OCI-LY3 (cell line): Measurements from ENCODE around the gene USH2A.

ENCODE experiments used
- H2AFZ ChIP-seq: fragments of 200-600, 300-600 bp; shearing (Covaris generic); 2 replicates; pipeline ENCODE4 v1.6.0; 2014; ENCODE audit warnings: antibody characterized with exemption, low read depth, low read length
- H3K27ac ChIP-seq: fragments of 200-600, 300-600 bp; sonication (generic); 2 replicates; pipeline ENCODE4 v1.5.1; 2014; ENCODE audit warnings: mild to moderate bottlenecking, low read length, moderate library complexity, mixed read lengths
- H3K27me3 ChIP-seq: fragments of 200-600, 300-600 bp; sonication (generic); 2 replicates; pipeline ENCODE4 v1.6.1; 2014; ENCODE audit warnings: low read depth, low read length, mixed read lengths
- H3K36me3 ChIP-seq: fragments of 200-600, 300-600 bp; sonication (generic); replicated peaks from 2 replicates; pipeline ENCODE3; 2014; ENCODE audit warnings: low read depth, low read length, mixed read lengths
- H3K4me1 ChIP-seq: fragments of 300-600, 200-600 bp; sonication (generic); 2 replicates; pipeline ENCODE4 v1.6.1; 2014; ENCODE audit warnings: low read length, mixed read lengths
- H3K4me2 ChIP-seq: fragments of 200-600, 300-600 bp; sonication (generic); 2 replicates; pipeline ENCODE4 v1.6.1; 2014; ENCODE audit warnings: low read length, mixed read lengths
- H3K4me3 ChIP-seq: fragments of 300-600, 200-600 bp; sonication (generic); 2 replicates; pipeline ENCODE4 v1.5.1; 2014; ENCODE audit warnings: antibody characterized with exemption, mild to moderate bottlenecking, low read length, moderate library complexity
- H3K79me2 ChIP-seq: fragments of 300-600, 200-600 bp; shearing (Covaris generic); 2 replicates; pipeline ENCODE4 v1.6.1; 2014; ENCODE audit warnings: mild to moderate bottlenecking, low read length, mixed read lengths
- H3K9ac ChIP-seq: fragments of 300-600, 200-600 bp; shearing (Covaris generic); 2 replicates; pipeline ENCODE4 v1.6.0; 2014; ENCODE audit warnings: mild to moderate bottlenecking, low read length, moderate library complexity
- H3K9me3 ChIP-seq: fragments of 200-600, 300-600 bp; shearing (Covaris generic); 2 replicates; pipeline ENCODE4 v1.6.1; 2014; ENCODE audit warnings: low read length, mixed read lengths; ENCODE audit not compliant: insufficient read depth
- H4K20me1 ChIP-seq: fragments of 200-600, 300-600 bp; sonication (generic); 2 replicates; pipeline ENCODE4 v1.6.1; 2016; ENCODE audit warnings: low read length, mixed read lengths; ENCODE audit not compliant: insufficient read depth
- CTCF ChIP-seq: fragments of 200-600, 300-600 bp; sonication (generic); IDR thresholded peaks from 2 replicates; pipeline ENCODE4 v1.5.1; 2014; ENCODE audit warnings: antibody characterized with exemption, low read length, low read depth
- EZH2phosphoT487 ChIP-seq: fragments of 200-600 bp; shearing (Covaris generic); IDR thresholded peaks from 2 replicates; pipeline ENCODE4 v1.6.1; 2018; ENCODE audit warnings: antibody characterized with exemption, mixed run types, low read depth

USH2A gene

GRCh38 chr1:215875712-215876111, 547.5 kb downstream of the USH2A start:
- Histone ChIP-seq H3K27me3 (no peaks in the 10 kb centered on the region), H3K79me2 (no peaks in the 10 kb centered on the region), H3K4me2 (no peak overlapping the region), H3K36me3 (no peaks in the 10 kb centered on the region), H3K27ac (no peak overlapping the region), H3K4me3 (no peak overlapping the region), H3K9ac (no peak overlapping the region), H4K20me1 (no peaks in the 10 kb centered on the region), H3K9me3 (no peaks in the 10 kb centered on the region), H3K4me1 (no peaks in the 10 kb centered on the region), H2AFZ (no peak overlapping the region)
- TF ChIP-seq EZH2phosphoT487 (no peak), CTCF (no peak)

GRCh38 chr1:215875236-215875635, 548.0 kb downstream of the USH2A start:
- no peaks in the 10 kb centered on the region for H3K9me3 ChIP-seq
- H3K4me2 ChIP-seq = no peak overlapping the region
- H3K79me2 ChIP-seq = no peaks in the 10 kb centered on the region
- no peak overlapping the region for H3K27ac ChIP-seq
- H4K20me1 ChIP-seq = no peaks in the 10 kb centered on the region
- TF ChIP-seq EZH2phosphoT487 (no peak), CTCF (no peak)
- no peaks in the 10 kb centered on the region for H3K27me3 ChIP-seq
- no peaks in the 10 kb centered on the region for H3K4me1 ChIP-seq
- H3K4me3 ChIP-seq = no peak overlapping the region
- H3K9ac ChIP-seq = no peak overlapping the region
- no peaks in the 10 kb centered on the region for H3K36me3 ChIP-seq
- no peak overlapping the region for H2AFZ ChIP-seq

- no peaks in the 10 kb centered on the region for H3K4me1 ChIP-seq
- H2AFZ ChIP-seq = no peak overlapping the region
- H3K9ac ChIP-seq = no peak overlapping the region
- H3K4me2 ChIP-seq = no peak overlapping the region
- H3K4me3 ChIP-seq = no peak overlapping the region
- H4K20me1 ChIP-seq = no peaks in the 10 kb centered on the region
- TF ChIP-seq EZH2phosphoT487 (no peak), CTCF (no peak)
- no peaks in the 10 kb centered on the region for H3K9me3 ChIP-seq
- no peak overlapping the region for H3K27ac ChIP-seq
- H3K79me2 ChIP-seq = no peaks in the 10 kb centered on the region
- no peaks in the 10 kb centered on the region for H3K36me3 ChIP-seq
- no peaks in the 10 kb centered on the region for H3K27me3 ChIP-seq
These were observed 550.6 kb downstream of the USH2A start for GRCh38 chr1:215872658-215873057.

- no peaks in the 10 kb centered on the region for H3K27me3 ChIP-seq
- no peak overlapping the region for H3K27ac ChIP-seq
- no peak overlapping the region for H3K4me3 ChIP-seq
- no peak overlapping the region for H2AFZ ChIP-seq
- no peaks in the 10 kb centered on the region for H3K36me3 ChIP-seq
- no peak overlapping the region for H3K9ac ChIP-seq
- H4K20me1 ChIP-seq = no peaks in the 10 kb centered on the region
- H3K9me3 ChIP-seq = no peaks in the 10 kb centered on the region
- H3K4me1 ChIP-seq = peaks cover 3% of the 10 kb centered on the region; the same call in 1 of the 2 replicates
- no peaks in the 10 kb centered on the region for H3K79me2 ChIP-seq
- no peak overlapping the region for H3K4me2 ChIP-seq
- TF ChIP-seq CTCF (no peak), EZH2phosphoT487 (no peak)
These were observed 554.7 kb downstream of the USH2A start for GRCh38 chr1:215868500-215868899.
